GM12878 (cell line): Measurements from ENCODE around the gene THADA. TPM values are rescaled to one million over a fixed set of nuclear protein-coding genes. Genes with fewer than 3 reads are reported as not detected.

ENCODE experiments used
- BMI1 ChIP-seq: fragments of 450-650 bp; IDR thresholded peaks from 2 replicates; pipeline ENCODE4 v1.6.1; 2016; ENCODE audit warnings: mild to moderate bottlenecking, moderate library complexity, borderline replicate concordance
- GATAD2B ChIP-seq: fragments of 450-650 bp; conservative IDR thresholded peaks from 2 replicates; pipeline ENCODE4 v1.6.1; 2017; ENCODE audit warnings: low read depth, mild to moderate bottlenecking, moderate library complexity
- KLF5 ChIP-seq: fragments of 450-650 bp; IDR thresholded peaks from 2 replicates; pipeline ENCODE4 v1.6.1; 2014; ENCODE audit warnings: mild to moderate bottlenecking; ENCODE audit not compliant: partially characterized antibody
- MLLT1 ChIP-seq: fragments of 450-650 bp; IDR thresholded peaks from 2 replicates; pipeline ENCODE4 v1.6.1; 2016; ENCODE audit warnings: mild to moderate bottlenecking
- MYB ChIP-seq: fragments of 150-350 bp; IDR thresholded peaks from 2 replicates; pipeline ENCODE4 v1.6.1; 2014; ENCODE audit warnings: mild to moderate bottlenecking, low read depth, low read length, borderline replicate concordance
- NFYB ChIP-seq: IDR thresholded peaks from 2 replicates; pipeline ENCODE4 v1.6.1; 2011; ENCODE audit warnings: low read depth, mild to moderate bottlenecking, low read length, improper control_type of control experiment, moderate library complexity; ENCODE audit not compliant: insufficient read depth
- NRF1 ChIP-seq: conservative IDR thresholded peaks from 2 replicates; pipeline ENCODE4 v1.6.1; 2011; ENCODE audit warnings: mild to moderate bottlenecking, low read depth, low read length, improper control_type of control experiment
- RAD21 ChIP-seq: IDR thresholded peaks from 2 replicates; pipeline ENCODE4 v1.6.1; 2011; ENCODE audit warnings: mild to moderate bottlenecking, low read depth, low read length, moderate library complexity; ENCODE audit not compliant: insufficient read depth
- RFX5 ChIP-seq: IDR thresholded peaks from 2 replicates; pipeline ENCODE4 v1.6.1; 2011; ENCODE audit warnings: low read depth, low read length, improper control_type of control experiment
- SMAD1 ChIP-seq: fragments of 450-650 bp; IDR thresholded peaks from 2 replicates; pipeline ENCODE4 v1.6.1; 2018; ENCODE audit warnings: mild to moderate bottlenecking, low read depth; ENCODE audit not compliant: partially characterized antibody
- SREBF1 ChIP-seq: IDR thresholded peaks from 2 replicates; pipeline ENCODE4 v1.6.1; 2012; ENCODE audit warnings: mild to moderate bottlenecking, low read length
- TCF12 ChIP-seq: IDR thresholded peaks from 2 replicates; pipeline ENCODE4 v1.6.1; 2011; ENCODE audit warnings: low read depth, mild to moderate bottlenecking, low read length
- ZBTB11 ChIP-seq: fragments of 450-650 bp; formaldehyde crosslinking; IDR thresholded peaks from 2 replicates; pipeline ENCODE4 v1.5.0; 2022; ENCODE audit warnings: mild to moderate bottlenecking, missing genetic modification characterization
- ZSCAN29 ChIP-seq: fragments of 450-650 bp; IDR thresholded peaks from 2 replicates; pipeline ENCODE4 v1.6.1; 2017; ENCODE audit warnings: mild to moderate bottlenecking, moderate library complexity
- polyA plus RNA-seq, 11 experiments: library from polyadenylated mRNA; depleted of rRNA in 4 of 11; unstranded in 6 of 11; stranded (reverse) in 5 of 11; fragments of >200 nt; fragmentation: Nextera tagmentation in 4 of 11; fragmentation: Illumina TruSeq in 1 of 11; extraction: Ambion mirVana in 4 of 11; extraction: Trizol in 1 of 11; gene quantifications; 1 replicate in 1 of 11; 2 replicates in 10 of 11; pipeline versions ENCODE4 v1.2.1 to v1.2.3, GENCODE V29; 2011 to 2016; ENCODE audit warnings: inconsistent platforms in 2 of 11, missing spikeins in 2 of 11, low read depth in 1 of 11
- total RNA-seq, 4 experiments: library from RNA; depleted of rRNA in 3 of 4; stranded (reverse); fragments of >200 nt in 3 of 4; fragmentation: Illumina TruSeq in 1 of 4; extraction: Trizol in 1 of 4; gene quantifications; 2 replicates each; pipeline versions ENCODE4 v1.2.1 to v1.2.3, GENCODE V29; 2013 to 2021
- TF ChIP-seq, protein P1 (sequence below): fragments of 450-650 bp; IDR thresholded peaks from 2 replicates; pipeline ENCODE4 v1.6.1; 2017; ENCODE audit warnings: mild to moderate bottlenecking, moderate library complexity
- TF ChIP-seq, protein P2 (sequence below): IDR thresholded peaks from 2 replicates; pipeline ENCODE4 v1.6.1; 2012; ENCODE audit warnings: low read length, inconsistent platforms
- TF ChIP-seq, protein P3 (sequence below): IDR thresholded peaks from 2 replicates; pipeline ENCODE4 v1.6.1; 2012; ENCODE audit warnings: low read depth, low read length, improper control_type of control experiment

The THADA gene
- total and polyA plus RNA-seq, 10 of the 15 experiments (the other 5 are each of a cell fraction or from before 2014, with no cell fraction given) = 14.6 to 33.2 (median 23.2) TPM

- TF ChIP-seq, protein P1, sequence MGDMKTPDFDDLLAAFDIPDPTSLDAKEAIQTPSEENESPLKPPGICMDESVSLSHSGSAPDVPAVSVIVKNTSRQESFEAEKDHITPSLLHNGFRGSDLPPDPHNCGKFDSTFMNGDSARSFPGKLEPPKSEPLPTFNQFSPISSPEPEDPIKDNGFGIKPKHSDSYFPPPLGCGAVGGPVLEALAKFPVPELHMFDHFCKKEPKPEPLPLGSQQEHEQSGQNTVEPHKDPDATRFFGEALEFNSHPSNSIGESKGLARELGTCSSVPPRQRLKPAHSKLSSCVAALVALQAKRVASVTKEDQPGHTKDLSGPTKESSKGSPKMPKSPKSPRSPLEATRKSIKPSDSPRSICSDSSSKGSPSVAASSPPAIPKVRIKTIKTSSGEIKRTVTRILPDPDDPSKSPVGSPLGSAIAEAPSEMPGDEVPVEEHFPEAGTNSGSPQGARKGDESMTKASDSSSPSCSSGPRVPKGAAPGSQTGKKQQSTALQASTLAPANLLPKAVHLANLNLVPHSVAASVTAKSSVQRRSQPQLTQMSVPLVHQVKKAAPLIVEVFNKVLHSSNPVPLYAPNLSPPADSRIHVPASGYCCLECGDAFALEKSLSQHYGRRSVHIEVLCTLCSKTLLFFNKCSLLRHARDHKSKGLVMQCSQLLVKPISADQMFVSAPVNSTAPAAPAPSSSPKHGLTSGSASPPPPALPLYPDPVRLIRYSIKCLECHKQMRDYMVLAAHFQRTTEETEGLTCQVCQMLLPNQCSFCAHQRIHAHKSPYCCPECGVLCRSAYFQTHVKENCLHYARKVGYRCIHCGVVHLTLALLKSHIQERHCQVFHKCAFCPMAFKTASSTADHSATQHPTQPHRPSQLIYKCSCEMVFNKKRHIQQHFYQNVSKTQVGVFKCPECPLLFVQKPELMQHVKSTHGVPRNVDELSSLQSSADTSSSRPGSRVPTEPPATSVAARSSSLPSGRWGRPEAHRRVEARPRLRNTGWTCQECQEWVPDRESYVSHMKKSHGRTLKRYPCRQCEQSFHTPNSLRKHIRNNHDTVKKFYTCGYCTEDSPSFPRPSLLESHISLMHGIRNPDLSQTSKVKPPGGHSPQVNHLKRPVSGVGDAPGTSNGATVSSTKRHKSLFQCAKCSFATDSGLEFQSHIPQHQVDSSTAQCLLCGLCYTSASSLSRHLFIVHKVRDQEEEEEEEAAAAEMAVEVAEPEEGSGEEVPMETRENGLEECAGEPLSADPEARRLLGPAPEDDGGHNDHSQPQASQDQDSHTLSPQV = no peak; the same call in 1 of the 2 replicates
- no peak for TF ChIP-seq ZBTB11 (CRISPR knock-in tag)
- TF ChIP-seq, protein P2, sequence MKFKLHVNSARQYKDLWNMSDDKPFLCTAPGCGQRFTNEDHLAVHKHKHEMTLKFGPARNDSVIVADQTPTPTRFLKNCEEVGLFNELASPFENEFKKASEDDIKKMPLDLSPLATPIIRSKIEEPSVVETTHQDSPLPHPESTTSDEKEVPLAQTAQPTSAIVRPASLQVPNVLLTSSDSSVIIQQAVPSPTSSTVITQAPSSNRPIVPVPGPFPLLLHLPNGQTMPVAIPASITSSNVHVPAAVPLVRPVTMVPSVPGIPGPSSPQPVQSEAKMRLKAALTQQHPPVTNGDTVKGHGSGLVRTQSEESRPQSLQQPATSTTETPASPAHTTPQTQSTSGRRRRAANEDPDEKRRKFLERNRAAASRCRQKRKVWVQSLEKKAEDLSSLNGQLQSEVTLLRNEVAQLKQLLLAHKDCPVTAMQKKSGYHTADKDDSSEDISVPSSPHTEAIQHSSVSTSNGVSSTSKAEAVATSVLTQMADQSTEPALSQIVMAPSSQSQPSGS = no peak
- no peak for TF ChIP-seq BMI1
- TF ChIP-seq MLLT1 = peak; percentile 22; the same call in 1 of the 2 replicates
- TF ChIP-seq NRF1 = no peak
- no peak for TF ChIP-seq MYB
- peak; percentile 78 for TF ChIP-seq GATAD2B
- peak; percentile 37 for TF ChIP-seq KLF5
- no peak for TF ChIP-seq RAD21
- no peak for TF ChIP-seq SMAD1
- TF ChIP-seq, protein P3, sequence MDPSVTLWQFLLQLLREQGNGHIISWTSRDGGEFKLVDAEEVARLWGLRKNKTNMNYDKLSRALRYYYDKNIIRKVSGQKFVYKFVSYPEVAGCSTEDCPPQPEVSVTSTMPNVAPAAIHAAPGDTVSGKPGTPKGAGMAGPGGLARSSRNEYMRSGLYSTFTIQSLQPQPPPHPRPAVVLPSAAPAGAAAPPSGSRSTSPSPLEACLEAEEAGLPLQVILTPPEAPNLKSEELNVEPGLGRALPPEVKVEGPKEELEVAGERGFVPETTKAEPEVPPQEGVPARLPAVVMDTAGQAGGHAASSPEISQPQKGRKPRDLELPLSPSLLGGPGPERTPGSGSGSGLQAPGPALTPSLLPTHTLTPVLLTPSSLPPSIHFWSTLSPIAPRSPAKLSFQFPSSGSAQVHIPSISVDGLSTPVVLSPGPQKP = no peak
- peak; percentile 52; the same call in 1 of the 2 replicates for TF ChIP-seq SREBF1
- TF ChIP-seq ZSCAN29 = no peak
- no peak for TF ChIP-seq RFX5
- peak; percentile 55; the same call in 1 of the 2 replicates for TF ChIP-seq NFYB
- 0 out of 2 replicates have a peak, but pooled peaks have one; percentile 17 for TF ChIP-seq TCF12
Measured at GRCh38 chr2:43194121-43194869, 401.5 kb downstream of the THADA start (continued).
